B cell (primary cell): ENCODE measurements around the gene TTYH3. TPM values are rescaled to one million over a fixed set of nuclear protein-coding genes. Genes with fewer than 3 reads are reported as not detected.
A peak's percentile ranks its signal among the peaks of the same experiment; 100 is the strongest.

Experiments
- ATAC-seq: fragments of 200-7000 bp; cut with Tn5 transposase; one replicate; pipeline ENCODE4 v1.10.0; 2021; ENCODE audit warnings: low read depth, mild to moderate bottlenecking, moderate number of reproducible peaks, moderate library complexity
- CTCF ChIA-PET: fragments of 350-600 bp; sonication (Branson Sonifier 250); formaldehyde crosslinking; loops from one replicate; lab custom pipeline; 2021; ENCODE audit warnings: antibody characterized with exemption, inconsistent platforms; lab: Charles Lee
- POLR2A ChIA-PET: fragments of 350-600 bp; sonication (Branson Sonifier 250); formaldehyde crosslinking; loops from one replicate; lab custom pipeline; 2021; ENCODE audit warnings: antibody characterized with exemption; lab: Charles Lee
- DNase-seq: peaks from one replicate; pipeline ENCODE4 v3.0.0; 2013
- H2AFZ ChIP-seq: 2 replicates; pipeline ENCODE4 v1.6.1; 2012; ENCODE audit warnings: mild to moderate bottlenecking, low read depth, low read length; ENCODE audit not compliant: insufficient read depth, poor library complexity, severe bottlenecking
- H3K27ac ChIP-seq, 2 donors: 1 replicate in 1 of 2; 2 replicates in 1 of 2; pipeline ENCODE4 v1.5.1; 2012 to 2013; ENCODE audit warnings: low read length in 2 of 2, mild to moderate bottlenecking in 2 of 2, moderate library complexity in 1 of 2
- H3K27me3 ChIP-seq, 4 experiments: fragments of 200-600 bp in 1 of 4; sonication (generic) in 1 of 4; replicated peaks in 1 of 4; 1 replicate in 2 of 4; 2 replicates in 2 of 4; pipeline versions ENCODE4 v1.6.1 to v1.7.0; 2013 to 2016; ENCODE audit warnings: low read length in 3 of 4, mild to moderate bottlenecking in 2 of 4, mixed read lengths in 1 of 4, moderate library complexity in 1 of 4; ENCODE audit not compliant: insufficient read depth in 4 of 4, control insufficient read depth in 3 of 4; ENCODE audit errors: control extremely low read depth in 1 of 4
- H3K36me3 ChIP-seq, 2 experiments: replicated peaks in 1 of 2; 1 replicate in 1 of 2; 2 replicates in 1 of 2; pipeline versions ENCODE4 v1.6.1 to v1.7.1; 2013; ENCODE audit warnings: low read length in 1 of 2; ENCODE audit not compliant: insufficient read depth in 2 of 2, control insufficient read depth in 1 of 2; ENCODE audit errors: control extremely low read depth in 1 of 2, extremely low read depth in 1 of 2
- H3K4me1 ChIP-seq, 2 donors: fragments of 200-600 bp in 1 of 2; sonication (generic) in 1 of 2; 1 replicate in 1 of 2; 2 replicates in 1 of 2; pipeline versions ENCODE4 v1.5.1 to v1.6.1; 2013 to 2017; ENCODE audit warnings: low read length in 2 of 2; ENCODE audit not compliant: control insufficient read depth in 2 of 2, insufficient read depth in 2 of 2
- H3K4me2 ChIP-seq: replicated peaks from 2 replicates; pipeline ENCODE3; 2012; ENCODE audit warnings: mild to moderate bottlenecking, low read depth, low read length; ENCODE audit not compliant: poor library complexity, severe bottlenecking
- H3K4me3 ChIP-seq, 5 experiments: fragments of 200-600 bp in 1 of 5; sonication (generic) in 1 of 5; 1 replicate in 3 of 5; 2 replicates in 2 of 5; pipeline versions ENCODE4 v1.5.1 to v1.7.0; 2011 to 2016; ENCODE audit warnings: low read length in 4 of 5, mild to moderate bottlenecking in 4 of 5, low read depth in 2 of 5, control low read depth in 1 of 5, moderate library complexity in 1 of 5; ENCODE audit not compliant: insufficient read depth in 1 of 5; ENCODE audit errors: control extremely low read depth in 1 of 5, extremely low read depth in 1 of 5
- H3K79me2 ChIP-seq: fragments of 200-600 bp; sonication (generic); one replicate; pipeline ENCODE4 v1.6.0; 2016; ENCODE audit warnings: low read length; ENCODE audit not compliant: control insufficient read depth, insufficient read depth
- H3K9ac ChIP-seq: fragments of 200-600 bp; sonication (generic); 2 replicates; pipeline ENCODE4 v1.6.1; 2017; ENCODE audit warnings: mild to moderate bottlenecking, low read length, moderate library complexity
- H3K9me3 ChIP-seq, 3 donors: one replicate each; pipeline versions ENCODE4 v1.6.1 to v1.7.1; 2013; ENCODE audit warnings: low read length in 2 of 3; ENCODE audit not compliant: control insufficient read depth in 2 of 3, insufficient read depth in 1 of 3; ENCODE audit errors: control extremely low read depth in 1 of 3
- H4K20me1 ChIP-seq: 2 replicates; pipeline ENCODE4 v1.6.0; 2012; ENCODE audit warnings: mild to moderate bottlenecking, low read length; ENCODE audit not compliant: insufficient read depth, control insufficient read depth, poor library complexity, severe bottlenecking
- H3K27ac Mint-ChIP-seq: one replicate; pipeline ENCODE4 v1.8.0; 2021; ENCODE audit warnings: mixed read lengths
- H3K27me3 Mint-ChIP-seq: one replicate; pipeline ENCODE4 v1.8.0; 2021; ENCODE audit warnings: mixed read lengths
- H3K4me1 Mint-ChIP-seq: one replicate; pipeline ENCODE4 v1.8.0; 2021; ENCODE audit warnings: mixed read lengths
- H3K4me3 Mint-ChIP-seq: one replicate; pipeline ENCODE4 v1.8.0; 2021; ENCODE audit warnings: mixed read lengths
- H3K9me3 Mint-ChIP-seq: one replicate; pipeline ENCODE4 v1.8.0; 2022; ENCODE audit warnings: mixed read lengths; ENCODE audit not compliant: insufficient read depth
- CTCF ChIP-seq: fragments of 200-600 bp; IDR thresholded peaks from one replicate; pipeline ENCODE4 v1.8.0; 2022; ENCODE audit warnings: antibody characterized with exemption, mild to moderate bottlenecking
- EZH2 ChIP-seq: IDR thresholded peaks from 2 replicates; pipeline ENCODE4 v1.6.1; 2012; ENCODE audit warnings: borderline replicate concordance, low read depth, mild to moderate bottlenecking, moderate library complexity, low read length; ENCODE audit not compliant: insufficient read depth, poor library complexity, severe bottlenecking
- WGBS: methylation state at CpG from one replicate; pipeline ENCODE4 v1.1.5; 2013; ENCODE audit warnings: missing lambda C conversion rate; ENCODE audit not compliant: insufficient coverage; 5-methylcytosine and 5-hydroxymethylcytosine counted together
- intact Hi-C: fragments of 100-400 bp; cut with micrococcal nuclease; formaldehyde crosslinking; loops from one replicate; pipeline ENCODE4 v1.10.0; 2022
- polyA plus RNA-seq: library from polyadenylated mRNA; depleted of rRNA; stranded (reverse); fragments of >200 nt; gene quantifications from 2 replicates; pipeline ENCODE4 v1.2.3, GENCODE V29; 2012
- total RNA-seq, 2 donors: library from RNA; stranded (reverse); fragments of 120-200 nt in 1 of 2; gene quantifications; 1 replicate in 1 of 2; 2 replicates in 1 of 2; pipeline versions ENCODE4 v1.2.3 to v1.2.4, GENCODE V29; 2013 to 2022

The TTYH3 gene
- total and polyA plus RNA-seq, 2 donors (not counting 1 experiment from before 2014, with no cell fraction given): 8.4 to 48.6 TPM

DNA sequence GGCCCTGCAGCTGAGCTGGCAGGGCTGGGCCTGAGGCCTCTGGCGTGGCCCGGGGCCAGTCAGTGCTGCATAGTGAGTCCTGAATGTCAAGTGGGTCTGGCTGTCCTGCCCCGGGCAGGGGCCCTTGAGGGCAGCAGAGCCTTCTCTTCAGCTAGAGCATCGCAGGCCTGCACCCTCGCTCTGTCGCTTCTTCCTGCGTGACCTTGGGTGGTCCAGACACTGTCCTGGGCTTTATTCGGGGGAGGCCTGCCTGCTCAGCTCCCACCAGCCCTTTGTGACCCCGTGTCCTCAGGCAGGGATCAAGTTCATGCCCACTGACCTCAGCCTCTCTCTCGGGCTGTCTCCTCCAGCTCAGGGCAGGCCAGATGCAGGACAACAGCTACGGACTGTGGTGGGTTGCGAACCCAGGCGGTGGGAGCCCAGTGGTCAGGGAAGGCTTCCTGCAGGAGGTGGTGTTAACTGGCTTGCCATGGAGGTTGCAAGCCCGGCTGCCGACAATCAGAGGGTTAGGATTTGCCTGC lies 3.4 kb downstream of the TTYH3 start:
- no peaks in the 10 kb centered on the region for H3K9me3 Mint-ChIP-seq
- Histone ChIP-seq H3K79me2 (peaks cover 79% of the 10 kb centered on the region), H3K4me2 (no peak overlapping the region), H3K27ac (no peak overlapping the region), H3K27me3 (no peaks in the 10 kb centered on the region), H3K36me3 (no peaks in the 10 kb centered on the region), H4K20me1 (peaks cover 20% of the 10 kb centered on the region), H3K9ac (no peak overlapping the region), H3K9me3 (no peaks in the 10 kb centered on the region), H3K4me3 (no peak overlapping the region), H2AFZ (no peak overlapping the region), H3K4me1 (peaks cover 35 to 71% of the 10 kb centered on the region in 2 donors)
- H3K27me3 Mint-ChIP-seq: no peaks in the 10 kb centered on the region
- H3K4me1 Mint-ChIP-seq: peaks cover 56% of the 10 kb centered on the region
- ATAC-seq (no peak), DNase-seq (no peak)
- peak overlapping the region; percentile 71 for H3K27ac Mint-ChIP-seq
- intact Hi-C loops: no loop called here
- POLR2A ChIA-PET: no interaction called here
- TF ChIP-seq EZH2 (no peak), CTCF (no peak)
- peak overlapping the region; percentile 41 for H3K4me3 Mint-ChIP-seq
- CTCF ChIA-PET: no interaction called here
- whole genome bisulfite sequencing: over 99% methylated on average over 15 of the region's 15 CpGs

DNA sequence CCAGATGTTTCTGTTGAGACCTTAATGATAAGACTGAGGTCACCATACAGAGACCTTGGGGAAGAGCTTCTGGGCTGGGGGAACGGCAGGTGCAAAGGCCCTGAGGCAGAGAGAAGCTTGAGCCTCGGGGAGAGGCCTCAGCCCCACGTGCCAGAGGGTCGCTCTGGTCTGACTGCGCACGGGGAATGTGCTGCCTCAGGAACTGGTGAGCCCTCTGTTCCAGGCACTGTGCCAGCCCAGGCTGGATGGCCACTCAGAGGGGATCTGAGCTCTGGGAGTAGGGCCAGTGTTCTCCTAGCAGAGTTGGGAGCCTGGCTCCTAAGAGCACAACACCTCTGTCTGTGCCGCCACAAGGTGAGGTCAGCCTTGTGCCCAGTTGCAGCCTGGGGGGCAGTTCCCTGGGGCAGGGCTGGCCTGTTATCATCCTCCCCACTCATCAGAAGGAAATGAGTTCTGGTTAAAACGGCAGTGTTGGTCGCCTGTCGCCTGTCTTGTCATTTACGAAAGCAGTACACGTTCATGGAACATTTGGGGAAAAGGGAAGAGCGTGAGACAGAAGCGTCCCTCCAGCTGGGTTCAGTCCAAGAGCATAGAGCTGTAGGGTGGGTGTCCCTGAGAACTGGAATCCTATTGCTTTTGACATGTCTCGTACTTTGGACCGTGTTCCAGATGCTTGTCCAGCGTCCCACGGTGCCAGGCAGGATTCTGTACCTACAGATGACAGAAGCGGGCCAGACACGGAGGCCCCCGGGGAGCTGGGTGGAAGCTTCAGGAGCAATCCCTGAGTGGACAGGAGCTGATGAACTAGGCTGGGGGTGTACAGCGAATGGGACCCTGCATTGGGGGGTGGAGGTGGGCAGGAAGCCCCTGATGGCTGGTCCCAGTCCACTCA lies 4.3 kb downstream of the TTYH3 start:
- 98% methylated on average over 17 of the region's 22 CpGs for WGBS
- H3K27ac ChIP-seq: no peak overlapping the region
- TF ChIP-seq EZH2: no peak
- TF ChIP-seq CTCF: no peak
- DNase-seq (no peak), ATAC-seq (no peak)
- ChIA-PET POLR2A (interaction anchor here (1.2 kb wide), 1 partner anchor 106 kb away, joined by 3 read pairs; no protein-coding TSS in a partner anchor), CTCF (no interaction called here)
- peak overlapping the region; percentile 29 for H3K4me3 Mint-ChIP-seq
- no peak overlapping the region for H3K9ac ChIP-seq
- no peak overlapping the region for H2AFZ ChIP-seq
- no peaks in the 10 kb centered on the region for H3K9me3 Mint-ChIP-seq
- no peaks in the 10 kb centered on the region for H3K27me3 Mint-ChIP-seq
- no peak overlapping the region for H3K4me3 ChIP-seq
- H3K9me3 ChIP-seq: no peaks in the 10 kb centered on the region
- peaks cover 88% of the 10 kb centered on the region for H3K79me2 ChIP-seq
- peaks cover 43 to 77% of the 10 kb centered on the region in 2 donors for H3K4me1 ChIP-seq
- H3K4me1 Mint-ChIP-seq: peaks cover 64% of the 10 kb centered on the region
- H4K20me1 ChIP-seq: peaks cover 20% of the 10 kb centered on the region
- no peaks in the 10 kb centered on the region for H3K36me3 ChIP-seq
- no peaks in the 10 kb centered on the region for H3K27me3 ChIP-seq
- intact Hi-C loops: no loop called here
- peak overlapping the region; percentile 71 for H3K27ac Mint-ChIP-seq
- peak overlapping the region; percentile 64 for H3K4me2 ChIP-seq
